Measurements from ENCODE around the gene GPHN. TPM values are rescaled to one million over a fixed set of nuclear protein-coding genes. Genes with fewer than 3 reads are reported as not detected.
A peak's percentile ranks its signal among the peaks of the same experiment; 100 is the strongest.

The GPHN gene
- total RNA-seq, 1 experiment from 2014 or later = 18.1 TPM

GRCh38 chr14:67141146-67141900 lies 633.4 kb downstream of the GPHN start:
- no peak for ATAC-seq
- no peak overlapping the region for H3K4me3 Mint-ChIP-seq
- no peak for DNase-seq (ENCODE audit: low spot score)
- H3K27ac Mint-ChIP-seq = no peak overlapping the region
- TF ChIP-seq TCF7 (CRISPR knock-in tag; IDR thresholded peaks at IDR 0.05; ENCODE audit: low read depth) (no peak), NFE2L1 (CRISPR knock-in tag; IDR thresholded peaks at IDR 0.05) (no peak), FOXP1 (CRISPR knock-in tag; IDR thresholded peaks at IDR 0.05; ENCODE audit: borderline replicate concordance) (no peak), E2F5 (CRISPR knock-in tag; IDR thresholded peaks at IDR 0.05) (no peak), ZBTB21 (CRISPR knock-in tag; IDR thresholded peaks at IDR 0.05; ENCODE audit: borderline replicate concordance) (no peak), ZNF219 (CRISPR knock-in tag; IDR thresholded peaks at IDR 0.05; ENCODE audit: borderline replicate concordance) (no peak), E2F4 (CRISPR knock-in tag; IDR thresholded peaks at IDR 0.05; ENCODE audit: borderline replicate concordance, low read depth) (no peak), RELA (CRISPR knock-in tag; IDR thresholded peaks at IDR 0.05; ENCODE audit: borderline replicate concordance) (no peak), ATF3 (CRISPR knock-in tag; conservative IDR thresholded peaks at IDR 0.05) (no peak), ZNF416 (CRISPR knock-in tag; IDR thresholded peaks at IDR 0.05) (no peak), GABPB1 (CRISPR knock-in tag; IDR thresholded peaks at IDR 0.05) (no peak)
- ChIA-PET POLR2A (no interaction called here), CTCF (no interaction called here)
- no peaks in the 10 kb centered on the region for H3K9me3 Mint-ChIP-seq
- H3K27me3 Mint-ChIP-seq (ENCODE audit: low read depth) = no peaks in the 10 kb centered on the region
- no peaks in the 10 kb centered on the region for H3K4me1 Mint-ChIP-seq
- H3K36me3 Mint-ChIP-seq = no peaks in the 10 kb centered on the region

- Mint-ChIP-seq H3K36me3 (no peaks in the 10 kb centered on the region), H3K27me3 (ENCODE audit: low read depth) (no peaks in the 10 kb centered on the region), H3K27ac (no peak overlapping the region), H3K4me1 (peaks cover 6% of the 10 kb centered on the region), H3K9me3 (no peaks in the 10 kb centered on the region), H3K4me3 (no peak overlapping the region)
- CTCF ChIA-PET = interaction anchor here (1.0 to 1.6 kb wide), 4 partner anchors 8 to 527 kb away, joined by 3 to 6 read pairs (median 3); no protein-coding TSS in a partner anchor
- POLR2A ChIA-PET = no interaction called here
- DNase-seq (ENCODE audit: low spot score) (no peak), ATAC-seq (peak; percentile 30; the same call in 1 of the 2 replicates)
- no peak for TF ChIP-seq TCF7 (CRISPR knock-in tag; IDR thresholded peaks at IDR 0.05; ENCODE audit: low read depth)
- no peak for TF ChIP-seq ZBTB21 (CRISPR knock-in tag; IDR thresholded peaks at IDR 0.05; ENCODE audit: borderline replicate concordance)
- TF ChIP-seq ZMAT4 (CRISPR knock-in tag; IDR thresholded peaks at IDR 0.05) = no peak
- TF ChIP-seq TP53 (CRISPR knock-in tag; IDR thresholded peaks at IDR 0.05) = no peak
- no peak for TF ChIP-seq ZNF396 (CRISPR knock-in tag; IDR thresholded peaks at IDR 0.05; ENCODE audit: borderline replicate concordance)
- no peak for TF ChIP-seq ZBTB43 (CRISPR knock-in tag; IDR thresholded peaks at IDR 0.05)
- no peak for TF ChIP-seq IRF2 (CRISPR knock-in tag; IDR thresholded peaks at IDR 0.05; ENCODE audit: borderline replicate concordance, low read depth)
- no peak for TF ChIP-seq ARID4B (CRISPR knock-in tag; IDR thresholded peaks at IDR 0.05; ENCODE audit: borderline replicate concordance)
- TF ChIP-seq FOXJ3 (CRISPR knock-in tag; IDR thresholded peaks at IDR 0.05; ENCODE audit: borderline replicate concordance) = no peak
- TF ChIP-seq EMX1 (CRISPR knock-in tag; IDR thresholded peaks at IDR 0.05) = no peak
- no peak for TF ChIP-seq TEAD1 (CRISPR knock-in tag; IDR thresholded peaks at IDR 0.05)
Measured at GRCh38 chr14:67151082-67151666, 643.2 kb downstream of the GPHN start.
